HCT116 (cell line): ENCODE data around the gene DLG2. TPM values are rescaled to one million over a fixed set of nuclear protein-coding genes. Genes with fewer than 3 reads are reported as not detected.

ENCODE experiments used
- ATAC-seq: fragments of 200-7000 bp; cut with Tn5 transposase; 2 replicates; pipeline ENCODE4 v1.9.1; 2020; ENCODE audit warnings: mild to moderate bottlenecking, moderate library complexity
- BruUV-seq: library from RNA; stranded (reverse); fragments of 400-500 nt; replicated peaks from 2 replicates; lab custom pipeline; 2021; lab: Mats Ljungman, UMichigan
- CTCF ChIA-PET: fragments of 300-600 bp; sonication (Branson Sonifier 250); formaldehyde crosslinking; loops from one replicate; lab custom pipeline; 2021; ENCODE audit warnings: antibody characterized with exemption; lab: Charles Lee
- POLR2A ChIA-PET: fragments of 300-600, 350-600 bp; sonication (Branson Sonifier 250); formaldehyde crosslinking; loops from one replicate; lab custom pipeline; 2021; ENCODE audit warnings: antibody characterized with exemption; lab: Charles Lee
- RAD21 ChIA-PET, 2 experiments: fragments of 300-600 bp; sonication (Branson Sonifier 250); formaldehyde crosslinking; loops; one replicate each; lab custom pipeline; 2023; ENCODE audit warnings: low total read pairs in 2 of 2; ENCODE audit not compliant: uncharacterized antibody in 2 of 2, unreplicated experiment in 2 of 2, low non-redundant PET in 1 of 2; lab: Charles Lee
- DNase-seq: peaks from one replicate; pipeline ENCODE4 v3.0.0-alpha.2; 2010; ENCODE audit warnings: low read depth, low spot score
- H2AFZ ChIP-seq: fragments of 200-600 bp; shearing (Covaris generic), sonication (generic); 2 replicates; pipeline ENCODE4 v1.6.1; 2017; ENCODE audit warnings: low read depth, mixed run types, mixed read lengths, antibody characterized with exemption, low read length; ENCODE audit not compliant: poor library complexity, severe bottlenecking
- H3K27ac ChIP-seq: 2 replicates; pipeline ENCODE4 v1.5.1; 2012; ENCODE audit warnings: low read depth, low read length
- H3K27me3 ChIP-seq: fragments of 200-600 bp; sonication (generic); 2 replicates; pipeline ENCODE4 v1.6.1; 2016; ENCODE audit warnings: mixed run types, low read length, mixed read lengths; ENCODE audit not compliant: insufficient read depth
- H3K36me3 ChIP-seq, 2 experiments: fragments of 200-500 bp in 1 of 2; fragments of 200-600 bp in 1 of 2; sonication (Bioruptor generic) in 1 of 2; sonication (generic) in 1 of 2; 2 replicates each; pipeline versions ENCODE4 v1.5.1 to v1.6.1; 2014 to 2016; ENCODE audit warnings: low read length in 2 of 2, inconsistent platforms in 1 of 2, mixed read lengths in 1 of 2, mixed run types in 1 of 2; ENCODE audit not compliant: insufficient read depth in 2 of 2, control insufficient read depth in 1 of 2
- H3K4me1 ChIP-seq, 2 experiments: fragments of 200-600 bp in 1 of 2; sonication (generic) in 1 of 2; 2 replicates each; pipeline versions ENCODE4 v1.5.1 to v1.6.1; 2012 to 2017; ENCODE audit warnings: low read length in 2 of 2, inconsistent platforms in 1 of 2, mild to moderate bottlenecking in 1 of 2, mixed read lengths in 1 of 2, mixed run types in 1 of 2, moderate library complexity in 1 of 2; ENCODE audit not compliant: insufficient read depth in 2 of 2, control insufficient read depth in 1 of 2
- H3K4me2 ChIP-seq: fragments of 200-600 bp; sonication (generic); 2 replicates; pipeline ENCODE4 v1.6.1; 2017; ENCODE audit warnings: mixed run types, low read length, mixed read lengths
- H3K4me3 ChIP-seq, 2 experiments: fragments of 200-600 bp in 1 of 2; sonication (generic) in 1 of 2; replicated peaks in 1 of 2; 2 replicates each; pipeline ENCODE4 v1.5.1; 2011 to 2016; ENCODE audit warnings: low read length in 2 of 2, control low read depth in 1 of 2, low read depth in 1 of 2, mild to moderate bottlenecking in 1 of 2, mixed read lengths in 1 of 2, mixed run types in 1 of 2
- H3K79me2 ChIP-seq: fragments of 200-600 bp; sonication (generic); 2 replicates; pipeline ENCODE4 v1.6.1; 2017; ENCODE audit warnings: mild to moderate bottlenecking, mixed run types, low read length, moderate library complexity, mixed read lengths; ENCODE audit not compliant: insufficient read depth
- H3K9ac ChIP-seq: fragments of 200-600 bp; sonication (generic); 2 replicates; pipeline ENCODE4 v1.6.1; 2016; ENCODE audit warnings: low read length, mixed read lengths
- H3K9me2 ChIP-seq: fragments of 200-600 bp; sonication (generic), shearing (Covaris generic); 2 replicates; pipeline ENCODE4 v1.6.1; 2017; ENCODE audit warnings: mixed run types, mild to moderate bottlenecking, moderate library complexity; ENCODE audit not compliant: insufficient read depth
- H3K9me3 ChIP-seq, 2 experiments: fragments of 200-500 bp in 1 of 2; fragments of 200-600 bp in 1 of 2; sonication (Bioruptor generic) in 1 of 2; sonication (generic) in 1 of 2; 2 replicates each; pipeline ENCODE4 v1.6.1; 2014 to 2017; ENCODE audit warnings: low read length in 2 of 2, mixed read lengths in 2 of 2, inconsistent platforms in 1 of 2, low read depth in 1 of 2, mild to moderate bottlenecking in 1 of 2, mixed run types in 1 of 2, moderate library complexity in 1 of 2; ENCODE audit not compliant: control insufficient read depth in 1 of 2, insufficient read depth in 1 of 2
- H4K20me1 ChIP-seq: fragments of 200-600 bp; sonication (generic), shearing (Covaris generic); 2 replicates; pipeline ENCODE4 v1.6.1; 2017; ENCODE audit warnings: mixed run types, mild to moderate bottlenecking, moderate library complexity; ENCODE audit not compliant: insufficient read depth
- ATF3 ChIP-seq: IDR thresholded peaks from 2 replicates; pipeline ENCODE4 v1.6.1; 2012
- CBX3 ChIP-seq: IDR thresholded peaks from 2 replicates; pipeline ENCODE4 v1.6.1; 2012; ENCODE audit warnings: low read depth
- CEBPB ChIP-seq: IDR thresholded peaks from 2 replicates; pipeline ENCODE4 v1.6.1; 2012; ENCODE audit warnings: low read depth
- EGR1 ChIP-seq: IDR thresholded peaks from 2 replicates; pipeline ENCODE4 v1.6.1; 2012; ENCODE audit warnings: low read depth
- ELF1 ChIP-seq: IDR thresholded peaks from 2 replicates; pipeline ENCODE4 v1.6.1; 2012; ENCODE audit warnings: low read depth, borderline replicate concordance
- EZH2phosphoT487 ChIP-seq: fragments of 200-600 bp; IDR thresholded peaks from 2 replicates; pipeline ENCODE4 v1.6.1; 2018; ENCODE audit warnings: antibody characterized with exemption, borderline replicate concordance
- FOSL1 ChIP-seq: IDR thresholded peaks from 2 replicates; pipeline ENCODE4 v1.6.1; 2012; ENCODE audit warnings: low read depth
- JUND ChIP-seq: IDR thresholded peaks from 2 replicates; pipeline ENCODE4 v1.6.1; 2012
- POLR2AphosphoS5 ChIP-seq: IDR thresholded peaks from 2 replicates; pipeline ENCODE4 v1.6.1; 2011; ENCODE audit warnings: mild to moderate bottlenecking, low read depth, low read length, moderate library complexity
- RAD21 ChIP-seq: IDR thresholded peaks from 2 replicates; pipeline ENCODE4 v1.6.1; 2012; ENCODE audit warnings: low read depth, mild to moderate bottlenecking
- REST ChIP-seq: IDR thresholded peaks from 2 replicates; pipeline ENCODE4 v1.6.1; 2012; ENCODE audit warnings: low read depth
- SIN3A ChIP-seq: IDR thresholded peaks from 2 replicates; pipeline ENCODE4 v1.6.1; 2012; ENCODE audit warnings: low read depth
- SP1 ChIP-seq: IDR thresholded peaks from 2 replicates; pipeline ENCODE4 v1.6.1; 2012; ENCODE audit warnings: low read depth
- SRF ChIP-seq: IDR thresholded peaks from 2 replicates; pipeline ENCODE4 v1.6.1; 2012; ENCODE audit warnings: low read depth
- TCF7L2 ChIP-seq: IDR thresholded peaks from 2 replicates; pipeline ENCODE4 v1.7.0; 2011; ENCODE audit warnings: borderline replicate concordance, inconsistent platforms; ENCODE audit not compliant: insufficient read depth, insufficient read length; ENCODE audit errors: extremely low read depth
- YY1 ChIP-seq: IDR thresholded peaks from 2 replicates; pipeline ENCODE4 v1.6.1; 2011; ENCODE audit warnings: low read length, low read depth, moderate library complexity, mild to moderate bottlenecking; ENCODE audit not compliant: insufficient replicate concordance; ENCODE audit errors: extremely low read depth
- ZBTB33 ChIP-seq: IDR thresholded peaks from 2 replicates; pipeline ENCODE4 v1.6.1; 2011; ENCODE audit warnings: mild to moderate bottlenecking, low read length, moderate library complexity; ENCODE audit not compliant: insufficient replicate concordance; ENCODE audit errors: extremely low read depth
- ZFX ChIP-seq: fragments of 450-650 bp; IDR thresholded peaks from 2 replicates; pipeline ENCODE4 v1.6.1; 2017
- ZNF274 ChIP-seq: fragments of 200-500 bp; sonication (Bioruptor generic); IDR thresholded peaks from 2 replicates; pipeline ENCODE4 v1.6.1; 2014; ENCODE audit warnings: mild to moderate bottlenecking, low read depth, low read length, inconsistent platforms
- intact Hi-C: fragments of 100-400 bp; cut with micrococcal nuclease; formaldehyde crosslinking; loops from 2 replicates; pipeline ENCODE4 v1.10.0; 2022
- total RNA-seq: library from RNA; stranded (reverse); gene quantifications from one replicate; pipeline ENCODE4 v1.2.1, GENCODE V29; 2021; ENCODE audit not compliant: unreplicated experiment
- TF ChIP-seq, protein P1 (sequence below), 3 experiments: fragments of 200-600 bp in 1 of 3; sonication (generic) in 1 of 3; IDR thresholded peaks in 2 of 3; conservative IDR thresholded peaks in 1 of 3; 2 replicates each; pipeline ENCODE4 v1.5.1; 2012 to 2017; ENCODE audit warnings: low read depth in 2 of 3, low read length in 2 of 3, antibody characterized with exemption in 1 of 3, borderline replicate concordance in 1 of 3, control low read depth in 1 of 3, mild to moderate bottlenecking in 1 of 3, mixed read lengths in 1 of 3, mixed run types in 1 of 3, moderate library complexity in 1 of 3; ENCODE audit not compliant: insufficient read depth in 1 of 3

DLG2 gene
- total RNA-seq, 1 experiment from 2014 or later = 2.4 TPM

- H3K9me2 ChIP-seq = no peaks in the 10 kb centered on the region
- H3K27ac ChIP-seq = no peak overlapping the region
- no peaks in the 10 kb centered on the region; the same call in 1 of the 2 replicates for H4K20me1 ChIP-seq
- DNase-seq (no peak), ATAC-seq (no peak)
- H3K4me2 ChIP-seq = no peak overlapping the region
- no peaks in the 10 kb centered on the region for H3K9me3 ChIP-seq
- no peak for TF ChIP-seq CEBPB
- no peak for TF ChIP-seq EGR1
- no peak for TF ChIP-seq CBX3
- TF ChIP-seq SP1 = no peak
- no peak for TF ChIP-seq ELF1
- no peak for TF ChIP-seq ZBTB33
- TF ChIP-seq POLR2AphosphoS5 = no peak
- TF ChIP-seq RAD21 = no peak
- TF ChIP-seq REST = no peak
- TF ChIP-seq ATF3 = no peak
- TF ChIP-seq YY1 = no peak
- no peak for TF ChIP-seq TCF7L2
- no peak for TF ChIP-seq FOSL1
- no peak for TF ChIP-seq EZH2phosphoT487
- TF ChIP-seq SIN3A = no peak
- TF ChIP-seq ZFX = no peak
- TF ChIP-seq SRF = no peak
- TF ChIP-seq JUND = no peak
- no peak for TF ChIP-seq ZNF274
- TF ChIP-seq, protein P1, sequence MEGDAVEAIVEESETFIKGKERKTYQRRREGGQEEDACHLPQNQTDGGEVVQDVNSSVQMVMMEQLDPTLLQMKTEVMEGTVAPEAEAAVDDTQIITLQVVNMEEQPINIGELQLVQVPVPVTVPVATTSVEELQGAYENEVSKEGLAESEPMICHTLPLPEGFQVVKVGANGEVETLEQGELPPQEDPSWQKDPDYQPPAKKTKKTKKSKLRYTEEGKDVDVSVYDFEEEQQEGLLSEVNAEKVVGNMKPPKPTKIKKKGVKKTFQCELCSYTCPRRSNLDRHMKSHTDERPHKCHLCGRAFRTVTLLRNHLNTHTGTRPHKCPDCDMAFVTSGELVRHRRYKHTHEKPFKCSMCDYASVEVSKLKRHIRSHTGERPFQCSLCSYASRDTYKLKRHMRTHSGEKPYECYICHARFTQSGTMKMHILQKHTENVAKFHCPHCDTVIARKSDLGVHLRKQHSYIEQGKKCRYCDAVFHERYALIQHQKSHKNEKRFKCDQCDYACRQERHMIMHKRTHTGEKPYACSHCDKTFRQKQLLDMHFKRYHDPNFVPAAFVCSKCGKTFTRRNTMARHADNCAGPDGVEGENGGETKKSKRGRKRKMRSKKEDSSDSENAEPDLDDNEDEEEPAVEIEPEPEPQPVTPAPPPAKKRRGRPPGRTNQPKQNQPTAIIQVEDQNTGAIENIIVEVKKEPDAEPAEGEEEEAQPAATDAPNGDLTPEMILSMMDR (IDR thresholded peaks at IDR 0.05 in 2 of 3, conservative IDR thresholded peaks at IDR 0.05 in 1 of 3; ENCODE audit: borderline replicate concordance in 1 of 3, insufficient read depth in 1 of 3, low read depth in 2 of 3, low read length in 2 of 3) = no peak
- ChIA-PET POLR2A (no interaction called here), CTCF (no interaction called here), RAD21 (no interaction called here)
- no peaks in the 10 kb centered on the region for H3K4me1 ChIP-seq
- 0 out of 2 replicates have a peak, but pooled peaks cover 3% of the 10 kb centered on the region for H3K27me3 ChIP-seq
- BruUV-seq = no TSS peak
- no peaks in the 10 kb centered on the region for H3K79me2 ChIP-seq
- H3K9ac ChIP-seq = no peak overlapping the region
- H3K4me3 ChIP-seq = no peak overlapping the region
- no peaks in the 10 kb centered on the region for H3K36me3 ChIP-seq
- intact Hi-C loops = no loop called here
- H2AFZ ChIP-seq = no peak overlapping the region
These were observed 1890.5 kb downstream of the DLG2 start for GRCh38 chr11:83736684-83737083.
